Measurements from ENCODE around the gene MAP2K6.
A peak's percentile ranks its signal among the peaks of the same experiment; 100 is the strongest.

MAP2K6 gene

GRCh38 chr17:69410671-69411070 lies 3.8 kb upstream of the MAP2K6 start:
- no peak overlapping the region for H4K91ac ChIP-seq (ENCODE audit: low read depth, low read length, poor library complexity)
- no peak overlapping the region for H2BK12ac ChIP-seq (ENCODE audit: low read length)
- H3K18ac ChIP-seq (ENCODE audit: low read length), result no peak overlapping the region
- H3K23ac ChIP-seq (ENCODE audit: low read depth, low read length, poor library complexity), result no peak overlapping the region
- WGBS, 2 donors (ENCODE audit: extremely low coverage in 2 of 2, insufficient read length in 2 of 2, insufficient replicate concordance in 1 of 2), result no CpG with 5 or more reads among the region's 2 CpGs
- H4K8ac ChIP-seq (ENCODE audit: low read depth, low read length), result no peak overlapping the region
- no peak overlapping the region for H3K4ac ChIP-seq (ENCODE audit: low read length)
- no peak overlapping the region for H3K27ac ChIP-seq (replicated peaks; ENCODE audit: low read length)
- H2AFZ ChIP-seq (ENCODE audit: low read length), result no peak overlapping the region
- H2BK5ac ChIP-seq (ENCODE audit: low read length), result no peak overlapping the region
- no peaks in the 10 kb centered on the region for H3K36me3 ChIP-seq (replicated peaks in 1 of 2; ENCODE audit: control insufficient read depth in 2 of 2, insufficient read depth in 2 of 2, low read length in 2 of 2)
- no peak overlapping the region for H2AK5ac ChIP-seq (ENCODE audit: low read depth, low read length)
- no peak overlapping the region for H3K14ac ChIP-seq (ENCODE audit: low read length)
- H2BK15ac ChIP-seq (ENCODE audit: low read length), result no peak overlapping the region
- H3K4me1 ChIP-seq (ENCODE audit: control insufficient read depth in 2 of 2, insufficient read depth in 1 of 2, low read depth in 1 of 2, low read length in 2 of 2), result peaks cover 5 to 9% of the 10 kb centered on the region in 2 donors
- H3K79me1 ChIP-seq (ENCODE audit: low read depth, low read length), result no peaks in the 10 kb centered on the region
- H3K9me3 ChIP-seq (replicated peaks in 1 of 2; ENCODE audit: control insufficient read depth in 2 of 2, insufficient read depth in 1 of 2, low read depth in 1 of 2, low read length in 2 of 2), result no peaks in the 10 kb centered on the region
- no peak overlapping the region for H3K4me3 ChIP-seq (ENCODE audit: low read length in 2 of 2)
- H3K4me2 ChIP-seq (ENCODE audit: insufficient read depth, low read length, poor library complexity, severe bottlenecking), result no peak overlapping the region
- H3K27me3 ChIP-seq (ENCODE audit: control insufficient read depth in 3 of 3, insufficient read depth in 3 of 3, low read depth in 1 of 3, low read length in 3 of 3), result no peaks in the 10 kb centered on the region
- no peak overlapping the region for H3K9ac ChIP-seq (ENCODE audit: low read depth, low read length, poor library complexity)
- DNase-seq (ENCODE audit: low spot score), result no peak
- H2BK120ac ChIP-seq (ENCODE audit: low read depth, low read length), result no peak overlapping the region

- Histone ChIP-seq H2BK120ac (ENCODE audit: low read depth, low read length) (no peak overlapping the region), H3K4me2 (ENCODE audit: insufficient read depth, low read length, poor library complexity, severe bottlenecking) (no peak overlapping the region), H3K9me3 (replicated peaks in 1 of 2; ENCODE audit: control insufficient read depth in 2 of 2, insufficient read depth in 1 of 2, low read depth in 1 of 2, low read length in 2 of 2) (no peaks in the 10 kb centered on the region), H3K36me3 (replicated peaks in 1 of 2; ENCODE audit: control insufficient read depth in 2 of 2, insufficient read depth in 2 of 2, low read length in 2 of 2) (no peaks in the 10 kb centered on the region), H3K23ac (ENCODE audit: low read depth, low read length, poor library complexity) (no peak overlapping the region), H3K14ac (ENCODE audit: low read length) (no peak overlapping the region), H3K27me3 (ENCODE audit: control insufficient read depth in 3 of 3, insufficient read depth in 3 of 3, low read depth in 1 of 3, low read length in 3 of 3) (no peaks in the 10 kb centered on the region), H4K91ac (ENCODE audit: low read depth, low read length, poor library complexity) (no peak overlapping the region), H3K4me3 (ENCODE audit: low read length in 2 of 2) (no peak overlapping the region), H4K8ac (ENCODE audit: low read depth, low read length) (no peak overlapping the region), H3K79me1 (ENCODE audit: low read depth, low read length) (no peaks in the 10 kb centered on the region), H3K4me1 (ENCODE audit: control insufficient read depth in 2 of 2, insufficient read depth in 1 of 2, low read depth in 1 of 2, low read length in 2 of 2) (peaks cover 5 to 9% of the 10 kb centered on the region in 2 donors), H3K27ac (replicated peaks; ENCODE audit: low read length) (no peak overlapping the region), H2AK5ac (ENCODE audit: low read depth, low read length) (no peak overlapping the region), H3K18ac (ENCODE audit: low read length) (no peak overlapping the region), H2BK15ac (ENCODE audit: low read length) (no peak overlapping the region), H2BK12ac (ENCODE audit: low read length) (no peak overlapping the region), H2AFZ (ENCODE audit: low read length) (peak overlapping the region; percentile 75), H3K4ac (ENCODE audit: low read length) (no peak overlapping the region), H2BK5ac (ENCODE audit: low read length) (no peak overlapping the region), H3K9ac (ENCODE audit: low read depth, low read length, poor library complexity) (no peak overlapping the region)
- DNase-seq (ENCODE audit: low spot score), result no peak
- WGBS, 2 donors (ENCODE audit: extremely low coverage in 2 of 2, insufficient read length in 2 of 2, insufficient replicate concordance in 1 of 2), result no CpG with 5 or more reads among the region's 4 CpGs
These were observed 2.7 kb upstream of the MAP2K6 start for GRCh38 chr17:69411766-69412165.

DNA sequence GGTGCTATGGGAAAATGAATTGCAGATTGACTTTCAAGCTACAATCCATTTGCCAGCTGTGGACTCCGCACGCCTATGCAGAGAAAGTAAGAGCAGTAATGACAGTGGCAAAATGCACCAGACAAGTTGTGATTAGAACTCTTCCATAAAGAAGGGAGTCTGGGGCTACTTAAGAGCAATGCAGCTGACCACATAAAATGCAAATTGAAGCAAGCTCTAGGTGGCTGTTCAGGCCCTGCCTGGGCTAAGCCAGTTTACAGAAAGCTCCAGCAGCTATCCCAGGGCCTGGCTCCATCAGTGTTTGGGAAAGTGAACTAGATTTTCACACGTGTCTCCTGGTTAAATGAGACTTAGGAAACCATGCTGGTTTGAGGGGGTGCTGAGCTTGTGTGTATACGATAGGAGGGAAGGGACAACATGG lies 2.2 kb upstream of the MAP2K6 start:
- no peak overlapping the region for H3K4me2 ChIP-seq (ENCODE audit: insufficient read depth, low read length, poor library complexity, severe bottlenecking)
- DNase-seq (ENCODE audit: low spot score), result no peak
- no peak overlapping the region for H3K14ac ChIP-seq (ENCODE audit: low read length)
- peaks cover 9% of the 10 kb centered on the region in 2 donors for H3K4me1 ChIP-seq (ENCODE audit: control insufficient read depth in 2 of 2, insufficient read depth in 1 of 2, low read depth in 1 of 2, low read length in 2 of 2)
- no peak overlapping the region for H2AK5ac ChIP-seq (ENCODE audit: low read depth, low read length)
- no peak overlapping the region for H4K91ac ChIP-seq (ENCODE audit: low read depth, low read length, poor library complexity)
- WGBS, 2 donors (ENCODE audit: extremely low coverage in 2 of 2, insufficient read length in 2 of 2, insufficient replicate concordance in 1 of 2), result no CpG with 5 or more reads among the region's 4 CpGs
- H2AFZ ChIP-seq (ENCODE audit: low read length), result peak overlapping the region; percentile 75
- no peak overlapping the region for H3K23ac ChIP-seq (ENCODE audit: low read depth, low read length, poor library complexity)
- H3K36me3 ChIP-seq (replicated peaks in 1 of 2; ENCODE audit: control insufficient read depth in 2 of 2, insufficient read depth in 2 of 2, low read length in 2 of 2), result no peaks in the 10 kb centered on the region
- H2BK120ac ChIP-seq (ENCODE audit: low read depth, low read length), result no peak overlapping the region
- H2BK5ac ChIP-seq (ENCODE audit: low read length), result no peak overlapping the region
- H3K9ac ChIP-seq (ENCODE audit: low read depth, low read length, poor library complexity), result no peak overlapping the region
- no peak overlapping the region for H2BK15ac ChIP-seq (ENCODE audit: low read length)
- H3K27ac ChIP-seq (replicated peaks; ENCODE audit: low read length), result peak overlapping the region; percentile 47
- no peak overlapping the region for H2BK12ac ChIP-seq (ENCODE audit: low read length)
- H3K4me3 ChIP-seq (ENCODE audit: low read length in 2 of 2), result no peak overlapping the region
- H3K4ac ChIP-seq (ENCODE audit: low read length), result no peak overlapping the region
- H3K9me3 ChIP-seq (replicated peaks in 1 of 2; ENCODE audit: control insufficient read depth in 2 of 2, insufficient read depth in 1 of 2, low read depth in 1 of 2, low read length in 2 of 2), result no peaks in the 10 kb centered on the region
- H3K27me3 ChIP-seq (ENCODE audit: control insufficient read depth in 3 of 3, insufficient read depth in 3 of 3, low read depth in 1 of 3, low read length in 3 of 3), result no peaks in the 10 kb centered on the region
- no peaks in the 10 kb centered on the region for H3K79me1 ChIP-seq (ENCODE audit: low read depth, low read length)
- H3K18ac ChIP-seq (ENCODE audit: low read length), result no peak overlapping the region
- no peak overlapping the region for H4K8ac ChIP-seq (ENCODE audit: low read depth, low read length)

GRCh38 chr17:69415431-69415830 lies 934 bp downstream of the MAP2K6 start:
- no peaks in the 10 kb centered on the region for H3K79me1 ChIP-seq (ENCODE audit: low read depth, low read length)
- H2BK12ac ChIP-seq (ENCODE audit: low read length), result no peak overlapping the region
- no peak overlapping the region for H4K8ac ChIP-seq (ENCODE audit: low read depth, low read length)
- DNase-seq (ENCODE audit: low spot score), result no peak
- no peaks in the 10 kb centered on the region for H3K36me3 ChIP-seq (replicated peaks in 1 of 2; ENCODE audit: control insufficient read depth in 2 of 2, insufficient read depth in 2 of 2, low read length in 2 of 2)
- H2BK5ac ChIP-seq (ENCODE audit: low read length), result no peak overlapping the region
- no peaks in the 10 kb centered on the region for H3K9me3 ChIP-seq (replicated peaks in 1 of 2; ENCODE audit: control insufficient read depth in 2 of 2, insufficient read depth in 1 of 2, low read depth in 1 of 2, low read length in 2 of 2)
- no CpG with 5 or more reads among the region's 6 CpGs for WGBS, 2 donors (ENCODE audit: extremely low coverage in 2 of 2, insufficient read length in 2 of 2, insufficient replicate concordance in 1 of 2)
- H3K18ac ChIP-seq (ENCODE audit: low read length), result no peak overlapping the region
- no peaks in the 10 kb centered on the region for H3K27me3 ChIP-seq (ENCODE audit: control insufficient read depth in 3 of 3, insufficient read depth in 3 of 3, low read depth in 1 of 3, low read length in 3 of 3)
- no peak overlapping the region for H3K4ac ChIP-seq (ENCODE audit: low read length)
- H2BK15ac ChIP-seq (ENCODE audit: low read length), result no peak overlapping the region
- H2AFZ ChIP-seq (ENCODE audit: low read length), result peak overlapping the region; percentile 46
- peak overlapping the region; percentile 56 to 77 for H3K4me3 ChIP-seq (ENCODE audit: low read length in 2 of 2)
- peak overlapping the region; percentile 10 for H3K27ac ChIP-seq (replicated peaks; ENCODE audit: low read length)
- H3K9ac ChIP-seq (ENCODE audit: low read depth, low read length, poor library complexity), result no peak overlapping the region
- H3K23ac ChIP-seq (ENCODE audit: low read depth, low read length, poor library complexity), result no peak overlapping the region
- H3K14ac ChIP-seq (ENCODE audit: low read length), result no peak overlapping the region
- peaks cover 9 to 12% of the 10 kb centered on the region in 2 donors for H3K4me1 ChIP-seq (ENCODE audit: control insufficient read depth in 2 of 2, insufficient read depth in 1 of 2, low read depth in 1 of 2, low read length in 2 of 2)
- H3K4me2 ChIP-seq (ENCODE audit: insufficient read depth, low read length, poor library complexity, severe bottlenecking), result peak overlapping the region; percentile 61
- H2BK120ac ChIP-seq (ENCODE audit: low read depth, low read length), result no peak overlapping the region
- no peak overlapping the region for H4K91ac ChIP-seq (ENCODE audit: low read depth, low read length, poor library complexity)
- H2AK5ac ChIP-seq (ENCODE audit: low read depth, low read length), result no peak overlapping the region
